HepG2 (cell line): ENCODE data around the gene TBC1D7.

ENCODE experiments used
- FOSL2 ChIP-seq: sonication (generic); formaldehyde crosslinking; IDR thresholded peaks from 2 replicates; pipeline ENCODE4 v1.4.0; 2020; ENCODE audit warnings: missing genetic modification reagents
- FOXM1 ChIP-seq: sonication (generic); formaldehyde crosslinking; IDR thresholded peaks from 2 replicates; pipeline ENCODE4 v1.5.0; 2020; ENCODE audit warnings: missing genetic modification reagents
- IKZF1 ChIP-seq: fragments of 450-650 bp; IDR thresholded peaks from 2 replicates; pipeline ENCODE4 v1.7.1; 2016
- MXI1 ChIP-seq: IDR thresholded peaks from 3 replicates; pipeline ENCODE4 v1.6.1; 2012; ENCODE audit warnings: low read depth, low read length, inconsistent platforms, borderline replicate concordance
- NR2F2 ChIP-seq: IDR thresholded peaks from 2 replicates; pipeline ENCODE4 v1.6.1; 2012; ENCODE audit warnings: low read depth, inconsistent platforms, borderline replicate concordance
- PHF20 ChIP-seq: sonication (generic); formaldehyde crosslinking; IDR thresholded peaks from 2 replicates; pipeline ENCODE4 v1.5.0; 2020; ENCODE audit warnings: mild to moderate bottlenecking, missing genetic modification reagents
- POLR2A ChIP-seq, 2 experiments: IDR thresholded peaks; 2 replicates each; pipeline ENCODE4 v1.6.1; 2011; ENCODE audit warnings: low read depth in 2 of 2, low read length in 2 of 2, mild to moderate bottlenecking in 1 of 2, moderate library complexity in 1 of 2; ENCODE audit not compliant: insufficient read depth in 1 of 2
- REL ChIP-seq: sonication (generic); formaldehyde crosslinking; conservative IDR thresholded peaks from 2 replicates; pipeline ENCODE4 v1.8.0; 2022; ENCODE audit warnings: mild to moderate bottlenecking, missing genetic modification reagents, moderate library complexity
- RXRA ChIP-seq: sonication (generic); formaldehyde crosslinking; IDR thresholded peaks from 2 replicates; pipeline ENCODE4 v1.5.1; 2020; ENCODE audit warnings: missing genetic modification reagents
- ZNF350 ChIP-seq: sonication (generic); formaldehyde crosslinking; IDR thresholded peaks from 2 replicates; pipeline ENCODE4 v1.4.0; 2020; ENCODE audit warnings: mild to moderate bottlenecking, low read depth, missing genetic modification reagents, borderline replicate concordance
- TF ChIP-seq, protein P1 (sequence below): sonication (generic); formaldehyde crosslinking; IDR thresholded peaks from 2 replicates; pipeline ENCODE4 v1.5.0; 2020; ENCODE audit warnings: mild to moderate bottlenecking, missing genetic modification reagents, moderate library complexity
- TF ChIP-seq, protein P2 (sequence below): sonication (generic); formaldehyde crosslinking; IDR thresholded peaks from 2 replicates; pipeline ENCODE4 v1.4.0; 2020; ENCODE audit warnings: low read depth, missing genetic modification reagents

GRCh38 chr6:13294499-13295069 lies 33.8 kb downstream of the TBC1D7 start:
- TF ChIP-seq, protein P1, sequence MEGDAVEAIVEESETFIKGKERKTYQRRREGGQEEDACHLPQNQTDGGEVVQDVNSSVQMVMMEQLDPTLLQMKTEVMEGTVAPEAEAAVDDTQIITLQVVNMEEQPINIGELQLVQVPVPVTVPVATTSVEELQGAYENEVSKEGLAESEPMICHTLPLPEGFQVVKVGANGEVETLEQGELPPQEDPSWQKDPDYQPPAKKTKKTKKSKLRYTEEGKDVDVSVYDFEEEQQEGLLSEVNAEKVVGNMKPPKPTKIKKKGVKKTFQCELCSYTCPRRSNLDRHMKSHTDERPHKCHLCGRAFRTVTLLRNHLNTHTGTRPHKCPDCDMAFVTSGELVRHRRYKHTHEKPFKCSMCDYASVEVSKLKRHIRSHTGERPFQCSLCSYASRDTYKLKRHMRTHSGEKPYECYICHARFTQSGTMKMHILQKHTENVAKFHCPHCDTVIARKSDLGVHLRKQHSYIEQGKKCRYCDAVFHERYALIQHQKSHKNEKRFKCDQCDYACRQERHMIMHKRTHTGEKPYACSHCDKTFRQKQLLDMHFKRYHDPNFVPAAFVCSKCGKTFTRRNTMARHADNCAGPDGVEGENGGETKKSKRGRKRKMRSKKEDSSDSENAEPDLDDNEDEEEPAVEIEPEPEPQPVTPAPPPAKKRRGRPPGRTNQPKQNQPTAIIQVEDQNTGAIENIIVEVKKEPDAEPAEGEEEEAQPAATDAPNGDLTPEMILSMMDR (CRISPR knock-in tag): no peak
- TF ChIP-seq MXI1: no peak
- TF ChIP-seq, protein P2, sequence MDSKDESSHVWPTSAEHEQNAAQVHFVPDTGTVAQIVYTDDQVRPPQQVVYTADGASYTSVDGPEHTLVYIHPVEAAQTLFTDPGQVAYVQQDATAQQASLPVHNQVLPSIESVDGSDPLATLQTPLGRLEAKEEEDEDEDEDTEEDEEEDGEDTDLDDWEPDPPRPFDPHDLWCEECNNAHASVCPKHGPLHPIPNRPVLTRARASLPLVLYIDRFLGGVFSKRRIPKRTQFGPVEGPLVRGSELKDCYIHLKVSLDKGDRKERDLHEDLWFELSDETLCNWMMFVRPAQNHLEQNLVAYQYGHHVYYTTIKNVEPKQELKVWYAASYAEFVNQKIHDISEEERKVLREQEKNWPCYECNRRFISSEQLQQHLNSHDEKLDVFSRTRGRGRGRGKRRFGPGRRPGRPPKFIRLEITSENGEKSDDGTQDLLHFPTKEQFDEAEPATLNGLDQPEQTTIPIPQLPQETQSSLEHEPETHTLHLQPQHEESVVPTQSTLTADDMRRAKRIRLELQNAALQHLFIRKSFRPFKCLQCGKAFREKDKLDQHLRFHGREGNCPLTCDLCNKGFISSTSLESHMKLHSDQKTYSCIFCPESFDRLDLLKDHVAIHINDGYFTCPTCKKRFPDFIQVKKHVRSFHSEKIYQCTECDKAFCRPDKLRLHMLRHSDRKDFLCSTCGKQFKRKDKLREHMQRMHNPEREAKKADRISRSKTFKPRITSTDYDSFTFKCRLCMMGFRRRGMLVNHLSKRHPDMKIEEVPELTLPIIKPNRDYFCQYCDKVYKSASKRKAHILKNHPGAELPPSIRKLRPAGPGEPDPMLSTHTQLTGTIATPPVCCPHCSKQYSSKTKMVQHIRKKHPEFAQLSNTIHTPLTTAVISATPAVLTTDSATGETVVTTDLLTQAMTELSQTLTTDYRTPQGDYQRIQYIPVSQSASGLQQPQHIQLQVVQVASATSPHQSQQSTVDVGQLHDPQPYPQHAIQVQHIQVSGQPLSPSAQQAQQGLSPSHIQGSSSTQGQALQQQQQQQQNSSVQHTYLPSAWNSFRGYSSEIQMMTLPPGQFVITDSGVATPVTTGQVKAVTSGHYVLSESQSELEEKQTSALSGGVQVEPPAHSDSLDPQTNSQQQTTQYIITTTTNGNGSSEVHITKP (CRISPR knock-in tag): no peak
- TF ChIP-seq FOXM1 (CRISPR knock-in tag): no peak
- no peak for TF ChIP-seq POLR2A (IDR thresholded peaks at IDR 0.05; ENCODE audit: insufficient read depth in 1 of 2, low read depth in 2 of 2, low read length in 2 of 2)
- no peak for TF ChIP-seq ZNF350 (CRISPR knock-in tag)
- TF ChIP-seq RXRA: no peak
- TF ChIP-seq REL (CRISPR knock-in tag): no peak
- no peak for TF ChIP-seq IKZF1
- TF ChIP-seq NR2F2: no peak
- no peak for TF ChIP-seq PHF20 (CRISPR knock-in tag)
- no peak for TF ChIP-seq FOSL2 (CRISPR knock-in tag)
